ENCODE measurements around the gene HAUS2. TPM values are rescaled to one million over a fixed set of nuclear protein-coding genes. Genes with fewer than 3 reads are reported as not detected.

HAUS2 gene
- total RNA-seq (10 to 100 TPM; 18.5 to 22.2 TPM), total RNA-seq (29.6 to 54.7 reads per million in 2 donors)

- Mint-ChIP-seq H3K4me3 (peak within 1 kb of the TSS; percentile 98), H3K36me3 (ENCODE audit: low read depth) (peaks cover 7% of the 10 kb centered on the region), H3K4me1 (peaks cover 37% of the 10 kb centered on the region), H3K27ac (peak within 1 kb of the TSS; percentile 99), H3K27me3 (no peaks in the 10 kb centered on the region)
- DNase-seq (peak; percentile 77 to 82 (median 78)), ATAC-seq (peak; percentile 87)
- no peaks in the 10 kb centered on the region for H3K9me3 ChIP-seq (ENCODE audit: control insufficient read depth, low read length, poor library complexity, severe bottlenecking)
Observed at GRCh38 chr15:42548249-42549031, at the start of gene HAUS2, which contains the start of gene LRRC57. TSS of gene HAUS2 (plus strand) at chr15:42548838. CDS start at chr15:42548873, 35 bp downstream. TSS of gene LRRC57 (minus strand) at chr15:42548793. CDS start at chr15:42548434, 359 bp downstream.

DNA sequence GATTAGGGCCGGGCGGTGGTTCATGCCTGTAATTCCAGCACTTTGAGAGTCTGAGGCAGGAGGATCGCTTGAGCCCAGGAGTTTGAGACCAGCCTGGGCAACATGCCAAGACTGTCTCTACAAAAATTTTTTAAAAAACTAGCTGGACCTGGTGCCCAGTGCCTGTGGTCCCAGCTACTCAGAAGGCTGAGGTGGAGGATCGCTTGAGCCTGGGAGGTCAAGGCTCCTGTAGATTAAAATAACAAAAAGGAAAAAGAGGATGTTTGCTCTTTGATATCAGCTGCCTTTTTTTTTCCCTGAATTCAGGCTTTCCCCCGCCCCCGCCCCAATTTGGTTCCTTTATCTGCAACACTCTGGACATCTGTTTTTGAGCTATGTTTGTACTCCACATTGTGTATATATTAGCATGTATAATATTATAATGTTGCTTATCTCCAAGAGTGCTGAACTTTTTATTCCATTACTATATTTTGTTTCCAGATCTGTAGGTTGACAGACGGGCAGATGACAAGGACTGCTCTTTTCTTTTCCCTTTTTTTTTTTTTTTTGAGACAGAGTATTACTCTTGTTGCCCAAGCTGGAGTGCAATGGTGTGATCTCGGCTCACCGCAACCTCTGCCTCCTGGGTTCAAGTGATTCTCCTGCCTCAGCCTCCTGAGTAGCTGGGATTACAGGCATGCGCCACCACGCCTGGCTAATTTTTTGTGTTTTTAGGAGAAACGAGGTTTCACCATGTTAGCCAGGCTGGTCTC, 48.6 kb upstream of the HAUS2 start:
- Mint-ChIP-seq H3K27me3 (no peaks in the 10 kb centered on the region), H3K4me3 (no peak overlapping the region), H3K36me3 (ENCODE audit: low read depth) (peaks cover 4% of the 10 kb centered on the region), H3K4me1 (peaks cover 32% of the 10 kb centered on the region), H3K27ac (peak overlapping the region; percentile 82)
- DNase-seq (no peak), ATAC-seq (no peak)
- no peaks in the 10 kb centered on the region for H3K9me3 ChIP-seq (ENCODE audit: control insufficient read depth, low read length, poor library complexity, severe bottlenecking)

GRCh38 chr15:42502477-42502876, 46.2 kb upstream of the HAUS2 start:
- H3K27me3 Mint-ChIP-seq: no peaks in the 10 kb centered on the region
- no peak for DNase-seq

DNA sequence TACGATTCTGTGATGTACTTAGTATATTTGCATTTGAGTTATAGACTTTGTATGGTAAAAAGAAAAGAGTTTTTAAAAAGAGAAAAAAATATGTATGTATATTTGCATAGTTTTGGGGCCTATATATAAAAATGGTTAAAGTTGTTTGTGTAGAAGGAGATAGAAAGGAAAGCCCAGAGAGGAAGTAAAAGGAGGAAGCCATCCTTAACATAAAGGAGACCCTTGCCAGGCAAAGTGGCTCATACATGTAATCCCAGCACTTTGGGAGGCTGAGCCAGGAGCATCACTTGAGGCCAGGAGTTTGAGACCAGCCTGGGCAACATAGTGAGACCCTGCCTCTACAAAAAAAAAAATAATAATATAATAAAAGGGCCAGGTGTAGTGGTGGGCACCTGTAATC, 44.8 kb upstream of the HAUS2 start:
- Mint-ChIP-seq H3K27ac (no peak overlapping the region), H3K27me3 (no peaks in the 10 kb centered on the region), H3K4me3 (no peak overlapping the region), H3K36me3 (ENCODE audit: low read depth) (peaks cover 3% of the 10 kb centered on the region), H3K4me1 (peaks cover 9% of the 10 kb centered on the region)
- ATAC-seq (no peak), DNase-seq (no peak)
- no peaks in the 10 kb centered on the region for H3K9me3 ChIP-seq (ENCODE audit: control insufficient read depth, low read length, poor library complexity, severe bottlenecking)

More at GRCh38 chr15:42502477-42502876, 46.2 kb upstream of the HAUS2 start:
- no peak for ATAC-seq
- Mint-ChIP-seq H3K36me3 (ENCODE audit: low read depth) (peaks cover 3% of the 10 kb centered on the region), H3K4me1 (peaks cover 13% of the 10 kb centered on the region), H3K27ac (no peak overlapping the region), H3K4me3 (no peak overlapping the region)
- H3K9me3 ChIP-seq (ENCODE audit: control insufficient read depth, low read length, poor library complexity, severe bottlenecking): no peaks in the 10 kb centered on the region

DNA sequence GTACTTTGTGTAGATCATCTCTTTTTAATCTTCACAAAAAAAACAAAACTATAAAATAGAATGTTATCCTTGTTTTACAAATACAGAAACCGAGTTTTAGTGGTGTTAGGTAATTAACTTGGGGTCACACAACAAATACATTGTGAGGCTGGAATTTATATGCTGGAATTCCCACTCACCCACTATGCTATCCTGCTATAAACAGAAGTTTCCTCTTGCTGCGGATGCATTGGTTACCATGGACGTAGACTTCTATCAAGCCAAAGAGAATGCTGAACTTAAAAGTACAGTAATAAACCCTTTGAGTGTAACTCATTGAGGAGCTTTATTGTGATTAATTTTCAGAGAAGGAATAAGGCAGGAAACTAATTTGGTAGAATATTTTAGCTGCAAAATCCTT, 44.0 kb upstream of the HAUS2 start:
- ATAC-seq: no peak
- peaks cover 10% of the 10 kb centered on the region for H3K4me1 Mint-ChIP-seq
- no peaks in the 10 kb centered on the region for H3K9me3 ChIP-seq (ENCODE audit: control insufficient read depth, low read length, poor library complexity, severe bottlenecking)
- no peak overlapping the region for H3K27ac Mint-ChIP-seq
- H3K4me3 Mint-ChIP-seq: no peak overlapping the region
- H3K27me3 Mint-ChIP-seq: no peaks in the 10 kb centered on the region
- no peak for DNase-seq
- H3K36me3 Mint-ChIP-seq (ENCODE audit: low read depth): peaks cover 3% of the 10 kb centered on the region

DNA sequence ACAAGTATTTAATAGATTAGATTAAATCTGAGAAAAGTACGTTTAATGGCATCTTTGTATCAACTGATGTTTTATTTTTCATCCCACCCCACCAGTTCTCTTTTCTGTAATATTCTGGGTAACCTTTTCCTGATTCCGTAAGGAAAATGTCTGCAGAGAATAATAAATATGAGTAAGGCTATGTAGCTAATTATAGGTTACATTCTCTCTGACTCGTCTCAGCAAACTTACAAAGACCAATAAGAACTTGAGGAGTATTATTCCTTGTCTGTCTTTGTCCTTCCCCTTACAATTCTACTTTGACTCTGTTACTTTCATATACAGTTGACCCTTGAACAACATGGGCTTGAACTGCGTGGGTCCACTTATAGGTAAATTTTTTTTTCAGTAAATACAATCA, 41.1 kb upstream of the HAUS2 start:
- Mint-ChIP-seq H3K27me3 (no peaks in the 10 kb centered on the region), H3K27ac (peak overlapping the region; percentile 37), H3K36me3 (ENCODE audit: low read depth) (peaks cover 3% of the 10 kb centered on the region), H3K4me3 (no peak overlapping the region), H3K4me1 (peaks cover 8% of the 10 kb centered on the region)
- ATAC-seq (no peak), DNase-seq (no peak)
- H3K9me3 ChIP-seq (ENCODE audit: control insufficient read depth, low read length, poor library complexity, severe bottlenecking): no peaks in the 10 kb centered on the region

GRCh38 chr15:42508263-42508690, 40.4 kb upstream of the HAUS2 start:
- Mint-ChIP-seq H3K4me3 (no peak overlapping the region), H3K27ac (peak overlapping the region; percentile 37), H3K27me3 (no peaks in the 10 kb centered on the region), H3K36me3 (ENCODE audit: low read depth) (peaks cover 5% of the 10 kb centered on the region), H3K4me1 (peaks cover 10% of the 10 kb centered on the region)
- DNase-seq (no peak), ATAC-seq (no peak)
- no peaks in the 10 kb centered on the region for H3K9me3 ChIP-seq (ENCODE audit: control insufficient read depth, low read length, poor library complexity, severe bottlenecking)

DNA sequence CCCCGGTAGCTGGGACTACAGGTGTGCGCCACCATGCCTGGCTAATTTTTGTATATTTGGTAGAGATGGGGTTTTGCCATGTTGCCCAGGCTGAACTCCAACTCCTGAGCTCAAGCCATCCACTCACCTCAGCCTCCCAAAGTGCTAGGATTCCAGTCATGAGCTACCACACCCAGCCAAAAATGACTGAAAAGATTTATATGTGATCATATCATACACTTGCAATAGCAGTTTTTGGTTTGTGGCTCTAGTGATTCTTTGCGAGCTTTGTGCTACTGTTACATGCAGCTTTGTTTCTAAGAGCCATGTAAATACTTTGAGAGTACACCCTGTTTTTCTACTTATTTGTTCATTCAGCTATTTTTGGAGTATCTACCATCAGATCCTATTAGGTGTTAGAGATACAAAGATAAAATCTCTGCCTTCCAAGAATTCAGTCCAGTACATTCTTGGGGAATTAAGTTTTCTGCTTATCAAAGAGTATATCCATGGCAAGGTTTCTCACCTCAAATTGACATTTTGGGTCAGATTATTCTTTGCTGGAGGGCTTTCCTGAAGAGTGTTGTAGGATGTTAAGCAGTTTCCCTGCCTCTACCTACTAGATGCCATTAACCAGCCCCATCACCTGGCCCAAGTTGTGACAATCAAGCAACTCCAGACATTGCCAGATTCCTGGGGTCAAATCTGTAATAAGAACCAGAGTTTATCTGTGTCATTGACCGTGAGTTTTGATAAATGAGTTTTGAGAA, 38.2 kb upstream of the HAUS2 start:
- no peak overlapping the region for H3K4me3 Mint-ChIP-seq
- no peak for ATAC-seq
- no peak for DNase-seq
- H3K4me1 Mint-ChIP-seq: peaks cover 8% of the 10 kb centered on the region
- H3K9me3 ChIP-seq (ENCODE audit: control insufficient read depth, low read length, poor library complexity, severe bottlenecking): no peaks in the 10 kb centered on the region
- no peak overlapping the region for H3K27ac Mint-ChIP-seq
- H3K27me3 Mint-ChIP-seq: no peaks in the 10 kb centered on the region
- peaks cover 3% of the 10 kb centered on the region for H3K36me3 Mint-ChIP-seq (ENCODE audit: low read depth)

DNA sequence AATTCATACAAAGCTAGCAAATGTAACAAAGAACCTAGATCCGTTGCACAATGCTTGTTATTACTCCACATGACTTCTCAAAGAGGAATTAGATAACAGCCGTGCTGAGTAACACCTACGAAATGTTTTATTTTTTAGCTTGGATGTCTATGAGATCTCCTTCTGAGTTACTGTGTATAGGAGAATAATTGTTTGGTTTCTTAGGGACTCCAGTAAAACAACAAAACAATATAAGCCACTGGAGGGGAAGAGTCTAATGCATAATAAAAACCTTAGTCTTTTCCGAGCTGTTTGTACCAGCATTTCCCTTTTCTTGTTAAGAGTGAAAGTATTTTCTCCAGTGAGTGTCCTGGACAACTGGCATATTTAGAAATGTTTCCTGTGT, 37.6 kb upstream of the HAUS2 start:
- no peak overlapping the region for H3K4me3 Mint-ChIP-seq
- no peak for DNase-seq
- peaks cover 6% of the 10 kb centered on the region for H3K36me3 Mint-ChIP-seq (ENCODE audit: low read depth)
- H3K27ac Mint-ChIP-seq: no peak overlapping the region
- H3K4me1 Mint-ChIP-seq: peaks cover 10% of the 10 kb centered on the region
- no peaks in the 10 kb centered on the region for H3K9me3 ChIP-seq (ENCODE audit: control insufficient read depth, low read length, poor library complexity, severe bottlenecking)
- no peaks in the 10 kb centered on the region for H3K27me3 Mint-ChIP-seq
- no peak for ATAC-seq

DNA sequence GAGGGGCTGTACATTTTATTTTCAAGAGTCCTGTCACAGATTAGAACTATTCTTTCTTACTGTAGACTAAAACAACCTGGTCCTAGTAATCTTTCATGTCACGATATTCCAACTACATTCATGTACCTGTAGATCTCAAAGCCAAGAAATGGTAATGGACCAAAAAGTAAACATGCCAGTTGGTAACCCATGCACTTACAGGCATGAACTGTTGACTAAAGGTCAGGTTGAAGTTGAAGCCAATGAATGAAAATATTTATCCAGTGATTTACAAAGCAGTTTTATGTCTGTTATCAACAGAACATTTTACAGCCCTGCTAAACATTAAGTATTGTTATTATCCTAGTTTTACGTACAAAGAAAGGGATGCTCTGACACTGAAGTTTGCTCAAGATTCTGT, 25.3 kb upstream of the HAUS2 start:
- no peaks in the 10 kb centered on the region for H3K9me3 ChIP-seq (ENCODE audit: control insufficient read depth, low read length, poor library complexity, severe bottlenecking)
- ATAC-seq: no peak
- Mint-ChIP-seq H3K4me1 (no peaks in the 10 kb centered on the region), H3K4me3 (no peak overlapping the region), H3K27ac (no peak overlapping the region), H3K27me3 (no peaks in the 10 kb centered on the region), H3K36me3 (ENCODE audit: low read depth) (no peaks in the 10 kb centered on the region)
- DNase-seq: no peak

GRCh38 chr15:42528970-42529369, 19.7 kb upstream of the HAUS2 start:
- H3K27ac Mint-ChIP-seq: peak overlapping the region; percentile 1

DNA sequence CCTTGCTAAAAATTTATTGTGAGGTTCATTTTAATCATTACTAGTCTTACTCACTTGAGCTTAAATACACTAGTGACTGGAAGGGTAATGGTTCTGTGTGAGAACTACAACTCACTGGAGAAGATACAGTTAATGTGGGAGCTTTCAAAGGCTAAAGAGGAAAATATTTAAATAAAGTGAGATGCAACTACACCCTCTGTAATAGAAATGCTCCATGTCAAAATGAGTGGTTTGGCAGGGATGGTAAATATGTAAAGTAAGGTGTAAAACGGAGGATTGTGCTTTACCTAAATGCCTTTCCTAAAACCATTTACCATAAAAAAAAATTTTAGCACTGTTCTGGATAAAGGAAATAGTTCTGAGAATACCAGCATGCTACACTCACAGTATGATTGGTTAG, 15.4 kb upstream of the HAUS2 start:
- no peaks in the 10 kb centered on the region for H3K27me3 Mint-ChIP-seq
- peaks cover 5% of the 10 kb centered on the region for H3K4me1 Mint-ChIP-seq
- DNase-seq (no peak), ATAC-seq (no peak)
- H3K4me3 Mint-ChIP-seq: no peak overlapping the region
- peak overlapping the region; percentile 47 for H3K27ac Mint-ChIP-seq
- H3K36me3 Mint-ChIP-seq (ENCODE audit: low read depth): peaks cover 5% of the 10 kb centered on the region
- H3K9me3 ChIP-seq (ENCODE audit: control insufficient read depth, low read length, poor library complexity, severe bottlenecking): no peaks in the 10 kb centered on the region

More at GRCh38 chr15:42528970-42529369, 19.7 kb upstream of the HAUS2 start:
- ATAC-seq (no peak), DNase-seq (no peak)
- Mint-ChIP-seq H3K27me3 (no peaks in the 10 kb centered on the region), H3K36me3 (ENCODE audit: low read depth) (peaks cover 5% of the 10 kb centered on the region), H3K4me3 (no peak overlapping the region), H3K4me1 (peaks cover 3% of the 10 kb centered on the region)
- H3K9me3 ChIP-seq (ENCODE audit: control insufficient read depth, low read length, poor library complexity, severe bottlenecking): no peaks in the 10 kb centered on the region

All from T-helper 17 cell (primary cell).